ENCODE results near the gene GALR1.
"Not testable (repeated sequence)": the region's sequence is repeated elsewhere in the genome, so short reads cannot be mapped to it uniquely, and the experiment has no call there.

The GALR1 gene
- total RNA-seq, result 0 reads per million in 3 experiments

GRCh38 chr18:77249569-77250500 is at the start of gene GALR1:
GALR1 (plus strand) TSS chr18:77249848; CDS start chr18:77250549, 701 bp downstream.
- no peak for DNase-seq

GRCh38 chr18:77201506-77201905 is 48.1 kb upstream of the GALR1 start:
- DNase-seq, result no peak

DNA sequence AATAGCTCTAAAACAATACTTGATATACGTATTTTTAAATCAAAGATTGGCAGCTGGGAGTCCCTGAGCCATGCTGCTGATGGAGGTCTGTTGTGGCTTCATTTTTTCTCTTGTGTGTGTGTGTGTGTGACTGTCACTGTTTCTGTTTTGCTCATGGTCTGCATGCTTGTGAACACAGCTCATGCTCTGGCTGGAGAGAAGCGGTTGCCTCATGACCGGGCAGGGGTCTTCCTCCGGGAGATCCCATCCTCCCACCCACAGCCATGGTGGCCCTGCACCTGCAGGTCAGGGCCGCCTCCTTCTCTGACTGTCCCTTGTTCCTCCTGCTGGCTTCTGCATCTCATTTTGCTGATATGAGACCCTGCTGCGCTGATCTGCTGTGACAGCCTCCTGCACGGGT is 47.3 kb upstream of the GALR1 start:
- DNase-seq, result no peak

DNA sequence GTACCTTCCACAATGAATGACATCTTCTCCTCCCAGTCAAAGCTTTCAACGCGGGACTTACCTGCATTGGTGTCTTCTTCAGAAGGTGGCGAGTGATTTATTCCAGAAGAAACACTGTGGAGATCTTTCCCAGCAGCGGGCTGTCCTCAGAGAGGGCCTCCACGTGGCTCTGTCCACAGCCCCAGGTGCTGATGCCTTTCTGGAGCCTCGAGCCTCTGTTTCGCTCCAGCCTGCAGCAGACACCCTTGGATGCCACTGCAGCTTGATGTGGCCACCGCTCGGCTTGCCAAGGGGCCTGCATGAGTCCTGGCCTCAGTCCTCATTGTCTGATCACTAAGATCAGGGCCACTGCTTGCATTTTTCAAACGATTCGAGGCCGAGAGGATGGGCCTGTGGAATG is 46.6 kb upstream of the GALR1 start:
- no peak for DNase-seq

GRCh38 chr18:77203851-77204250 is 45.8 kb upstream of the GALR1 start:
- DNase-seq, result no peak

- DNase-seq, result no peak
These were observed 43.9 kb upstream of the GALR1 start for GRCh38 chr18:77205769-77206168.

- no peak for DNase-seq
These were observed 42.8 kb upstream of the GALR1 start for GRCh38 chr18:77206676-77207374.

DNA sequence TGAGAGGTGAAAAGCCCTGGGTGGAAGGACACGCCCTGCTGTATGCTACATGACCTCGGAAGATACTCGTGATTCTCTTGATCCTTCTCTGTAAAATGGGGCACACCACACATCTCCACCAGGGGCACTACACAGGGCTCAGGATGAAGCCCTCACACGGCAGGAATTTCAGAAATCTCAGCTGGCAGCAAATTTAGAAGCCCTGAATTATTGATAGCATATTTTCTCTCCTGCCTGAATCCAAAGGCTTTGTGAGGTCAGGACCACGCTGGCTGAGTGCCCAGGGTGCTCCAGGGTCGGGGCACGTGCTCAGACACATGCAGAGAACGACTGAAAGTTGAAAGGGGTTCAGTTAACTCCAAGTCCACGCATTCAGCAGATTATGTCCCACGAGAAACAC is 42.1 kb upstream of the GALR1 start:
- DNase-seq, result peak; percentile 61

DNA sequence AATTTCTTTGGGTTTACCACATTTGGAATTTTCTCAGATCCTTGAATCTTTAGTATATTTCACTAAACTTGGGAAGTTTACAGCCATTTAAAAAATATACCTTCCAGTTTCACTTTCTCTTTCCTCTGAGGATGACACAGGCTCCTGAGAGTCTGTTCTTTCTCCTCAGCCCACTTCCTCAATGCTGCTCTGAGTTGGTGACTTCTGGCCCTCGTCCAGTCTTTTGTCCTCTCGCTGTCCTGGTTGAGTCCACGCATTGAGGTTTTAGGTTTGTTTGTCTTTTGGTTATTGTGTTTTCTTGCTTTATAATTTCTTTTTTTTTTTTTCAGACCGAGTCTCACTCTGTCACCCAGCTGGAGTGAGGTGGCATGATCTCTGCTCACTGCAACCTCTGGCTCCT is 40.7 kb upstream of the GALR1 start:
- peak; percentile 47 for DNase-seq

DNA sequence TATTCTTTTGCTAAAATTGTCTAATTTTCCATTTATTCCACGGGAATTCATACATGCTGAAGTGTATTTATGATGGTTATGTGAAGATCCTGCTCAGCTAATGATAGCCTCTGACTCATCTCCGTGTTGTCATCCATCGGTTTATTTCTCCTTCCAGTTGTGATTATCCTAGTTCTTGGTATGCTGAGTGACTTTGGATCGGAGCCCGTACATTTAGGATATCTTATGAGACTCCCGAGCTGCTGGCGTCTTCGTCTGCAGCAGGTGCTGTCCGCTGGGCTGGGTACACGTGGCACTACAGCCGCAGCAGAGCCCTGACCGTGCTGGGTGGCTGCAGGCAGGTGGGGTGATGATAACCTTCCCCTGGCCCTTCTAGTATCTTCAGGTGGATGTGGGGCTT is 40.1 kb upstream of the GALR1 start:
- no peak for DNase-seq

DNA sequence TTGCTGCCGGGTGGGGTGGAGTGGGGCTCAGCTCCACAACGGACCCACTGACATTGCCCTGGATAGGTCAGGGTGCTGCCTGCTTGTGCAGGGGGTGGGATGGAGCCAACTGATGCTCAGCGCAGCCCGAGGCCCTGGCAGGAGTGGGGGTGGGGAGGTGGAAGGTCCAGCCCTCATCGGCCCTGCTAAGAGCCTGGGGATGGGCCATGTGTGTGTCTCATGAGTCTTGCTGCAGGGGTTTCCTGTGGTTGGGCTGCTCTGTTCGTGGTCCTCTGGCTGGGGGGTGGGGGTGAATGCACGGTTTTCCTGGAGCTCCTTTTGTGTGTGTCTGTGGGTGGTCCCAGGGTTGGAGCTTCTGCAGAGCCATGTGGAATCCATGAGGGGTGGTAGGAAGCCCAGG is 39.4 kb upstream of the GALR1 start:
- DNase-seq, result no peak

DNA sequence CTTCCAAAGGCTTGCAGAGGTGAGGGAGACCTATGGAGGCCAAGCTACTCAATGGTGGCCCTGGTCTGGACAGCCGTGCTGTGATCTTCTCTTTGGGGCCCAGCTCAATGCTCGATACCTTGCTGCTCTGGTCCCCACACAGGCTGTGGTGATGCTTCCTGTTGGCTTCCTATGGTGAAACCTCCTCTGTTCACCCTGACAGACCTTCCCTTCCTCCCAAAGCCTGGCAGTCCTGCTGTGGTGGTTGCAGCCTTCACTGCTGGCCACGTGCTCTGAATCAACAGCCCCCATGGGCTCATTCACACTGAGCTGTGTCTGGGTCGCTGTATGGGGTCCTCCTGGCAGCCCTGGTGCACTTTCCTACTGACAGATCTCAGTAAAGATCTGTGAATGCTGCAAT is 31.0 kb upstream of the GALR1 start:
- DNase-seq, result no peak

DNA sequence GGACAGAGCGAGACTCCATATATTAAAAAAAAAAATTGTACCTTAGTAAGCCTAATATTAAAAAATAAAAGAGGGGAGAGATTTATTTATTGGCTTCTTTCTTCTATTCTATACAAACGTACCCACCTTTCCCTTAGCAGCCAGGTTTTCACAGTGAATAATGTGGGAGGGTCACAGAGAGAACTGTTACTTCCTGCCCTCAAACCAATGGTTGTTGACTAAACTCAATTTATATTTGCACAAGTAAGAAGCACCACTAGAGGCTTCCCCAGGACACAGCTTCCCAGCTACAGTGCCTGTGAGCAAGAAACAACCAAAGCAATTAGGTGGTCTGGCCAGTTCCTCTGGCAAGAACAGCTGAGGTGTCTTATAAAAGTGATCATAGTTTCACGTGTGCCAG is 28.9 kb upstream of the GALR1 start:
- DNase-seq, result no peak

DNA sequence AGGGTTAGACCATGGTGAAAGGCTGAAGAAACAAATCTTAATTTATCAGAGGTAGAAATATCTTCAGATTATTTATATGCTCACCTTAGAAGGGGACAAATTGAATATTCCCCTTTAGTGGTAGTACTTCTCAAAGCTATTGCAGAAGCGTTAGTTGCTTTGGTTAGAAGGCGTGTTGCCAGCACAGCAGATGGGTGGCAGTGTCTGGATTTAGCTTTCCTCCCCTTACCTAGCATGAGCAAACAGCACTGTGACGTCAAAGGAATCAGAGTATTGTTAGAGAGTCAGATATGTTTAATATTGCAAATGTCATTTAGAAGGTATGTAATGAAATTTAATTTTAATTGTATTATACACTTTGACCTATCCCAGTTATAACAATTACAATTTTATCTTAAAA is 27.2 kb upstream of the GALR1 start:
- no peak for DNase-seq

DNA sequence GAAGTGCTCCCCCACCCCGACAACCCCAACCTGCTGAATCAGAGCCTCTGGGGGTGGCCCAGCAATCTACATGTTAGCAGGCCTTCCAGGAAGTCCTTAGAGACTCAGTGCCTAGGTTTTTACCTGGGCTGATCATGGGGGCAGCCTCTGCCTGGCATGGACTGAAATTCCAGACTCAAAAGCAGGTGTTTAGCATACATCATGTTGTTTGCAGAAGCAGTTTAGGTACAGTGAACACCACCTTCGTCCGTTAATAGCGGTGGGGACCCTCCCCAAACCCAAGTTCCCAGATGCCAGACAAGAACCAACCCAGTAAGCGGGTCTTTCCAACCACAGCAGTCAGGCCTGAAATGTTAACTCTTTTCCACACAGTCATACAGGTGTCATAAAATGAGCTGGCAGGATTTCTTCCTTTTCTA is 26.4 kb upstream of the GALR1 start:
- DNase-seq, result no peak

GRCh38 chr18:77223653-77224052 is 26.0 kb upstream of the GALR1 start:
- DNase-seq, result no peak

DNA sequence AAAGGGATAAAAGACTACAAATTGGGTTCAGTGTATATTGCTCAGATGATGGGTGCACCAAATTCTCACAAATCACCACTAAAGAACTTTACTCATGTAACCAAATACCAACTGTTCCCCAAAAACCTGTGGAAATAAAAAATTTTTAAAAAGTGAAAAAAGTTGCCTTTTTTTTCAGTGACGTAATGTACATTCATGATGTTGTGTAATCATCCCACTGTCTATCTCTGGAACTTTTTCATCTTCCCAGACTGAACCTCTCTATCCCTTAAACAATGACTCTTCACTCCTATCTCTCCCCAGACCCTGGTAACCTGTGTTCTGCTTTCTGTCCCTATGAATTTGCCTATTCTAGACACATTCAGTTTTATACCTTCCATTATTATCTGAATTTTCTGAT is 19.0 kb upstream of the GALR1 start:
- no peak for DNase-seq

DNA sequence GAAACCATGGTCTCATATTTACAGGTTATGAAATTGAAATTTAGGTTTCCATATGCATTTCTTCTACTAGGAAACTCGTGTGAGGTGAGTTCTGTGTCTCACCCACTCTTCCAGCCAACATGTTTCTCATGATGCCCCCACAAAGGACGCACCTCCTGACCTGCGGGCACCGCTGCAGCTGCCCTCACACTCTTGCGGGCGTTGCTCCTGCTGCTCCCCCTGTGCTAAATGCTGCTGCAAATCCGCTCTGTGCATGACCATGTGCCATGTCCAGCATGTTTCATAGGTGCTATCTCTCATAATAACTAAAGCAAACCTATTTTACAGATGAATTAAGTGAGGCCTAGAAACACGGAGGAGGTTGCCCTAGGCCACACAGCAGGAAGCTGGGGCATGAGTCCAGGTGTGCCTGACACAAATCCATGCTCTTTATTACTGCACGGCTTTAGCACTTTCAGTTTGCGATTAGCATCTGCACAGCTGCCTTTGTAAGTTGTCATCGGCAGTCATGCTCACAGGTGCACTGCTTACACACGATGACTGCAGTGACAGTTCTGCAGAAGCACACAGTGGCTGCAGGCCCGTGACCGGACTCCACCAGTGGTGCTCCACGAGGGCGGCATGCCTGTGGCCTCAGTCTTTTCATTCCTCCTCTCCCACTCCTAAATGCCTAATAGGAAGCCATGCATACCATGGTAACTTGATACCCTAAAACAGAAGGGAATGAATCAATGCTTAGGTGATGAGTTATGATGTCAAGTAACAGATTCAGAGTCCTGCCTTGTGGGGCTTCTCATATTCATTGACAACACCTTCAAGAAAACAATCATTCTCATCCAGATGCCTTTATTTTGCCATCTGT is 14.9 kb upstream of the GALR1 start:
- DNase-seq, result no peak

DNA sequence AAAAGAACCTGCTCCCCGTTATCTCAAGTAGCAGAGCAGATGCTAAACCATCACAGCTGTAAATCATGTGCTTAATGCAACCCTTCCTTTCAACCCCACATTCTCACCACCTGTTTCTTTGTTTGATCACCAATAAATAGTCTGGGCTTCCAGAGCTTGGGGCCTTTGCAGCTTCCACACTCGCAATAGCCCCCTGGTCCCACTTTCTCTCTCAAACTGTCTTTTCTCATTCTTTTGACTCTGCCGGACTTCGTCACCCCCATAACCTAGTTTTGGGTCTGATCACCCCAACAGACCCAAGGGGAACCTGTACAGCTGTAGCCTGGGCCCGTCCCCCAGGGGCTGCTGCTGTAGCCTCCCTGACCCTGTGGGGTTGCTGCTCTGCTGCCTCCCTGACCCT is 10.4 kb upstream of the GALR1 start:
- DNase-seq, result not testable (repeated sequence)

DNA sequence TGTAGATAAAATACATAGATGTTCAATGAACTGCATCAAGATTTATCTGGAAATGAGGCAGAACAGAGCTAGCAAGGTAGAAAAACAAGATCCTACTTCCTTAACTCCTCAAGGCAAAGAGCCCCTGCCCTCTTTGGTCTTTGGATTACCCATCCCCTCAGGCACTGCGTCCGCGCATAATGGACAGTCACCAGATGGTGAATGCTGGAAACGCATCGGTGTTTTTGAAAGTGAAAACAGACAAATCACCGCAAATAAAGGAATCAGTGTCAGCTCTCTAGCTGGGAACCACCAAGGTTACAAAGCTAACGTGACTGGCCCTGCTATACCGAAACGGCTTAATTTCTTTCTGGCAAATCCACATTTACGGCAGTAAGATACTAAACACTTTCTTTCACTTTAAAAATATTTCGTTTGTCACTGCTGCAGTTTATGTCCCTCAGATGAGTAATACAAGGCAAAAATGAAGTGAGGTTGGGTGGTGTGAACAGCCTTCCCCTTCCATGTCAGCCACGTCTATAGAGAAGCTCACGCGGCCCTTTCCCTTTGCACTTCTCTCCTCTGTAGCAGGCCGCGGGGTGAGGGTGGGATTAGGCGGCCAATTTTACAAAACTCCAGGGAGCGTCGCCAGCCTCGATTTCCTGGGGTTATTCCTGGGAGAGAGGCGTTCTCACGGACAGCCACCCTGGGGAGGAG is 627 bp upstream of the GALR1 start:
- DNase-seq, result no peak

GRCh38 chr18:77250501-77250925 is 865 bp downstream of the GALR1 start:
- DNase-seq, result no peak

DNA sequence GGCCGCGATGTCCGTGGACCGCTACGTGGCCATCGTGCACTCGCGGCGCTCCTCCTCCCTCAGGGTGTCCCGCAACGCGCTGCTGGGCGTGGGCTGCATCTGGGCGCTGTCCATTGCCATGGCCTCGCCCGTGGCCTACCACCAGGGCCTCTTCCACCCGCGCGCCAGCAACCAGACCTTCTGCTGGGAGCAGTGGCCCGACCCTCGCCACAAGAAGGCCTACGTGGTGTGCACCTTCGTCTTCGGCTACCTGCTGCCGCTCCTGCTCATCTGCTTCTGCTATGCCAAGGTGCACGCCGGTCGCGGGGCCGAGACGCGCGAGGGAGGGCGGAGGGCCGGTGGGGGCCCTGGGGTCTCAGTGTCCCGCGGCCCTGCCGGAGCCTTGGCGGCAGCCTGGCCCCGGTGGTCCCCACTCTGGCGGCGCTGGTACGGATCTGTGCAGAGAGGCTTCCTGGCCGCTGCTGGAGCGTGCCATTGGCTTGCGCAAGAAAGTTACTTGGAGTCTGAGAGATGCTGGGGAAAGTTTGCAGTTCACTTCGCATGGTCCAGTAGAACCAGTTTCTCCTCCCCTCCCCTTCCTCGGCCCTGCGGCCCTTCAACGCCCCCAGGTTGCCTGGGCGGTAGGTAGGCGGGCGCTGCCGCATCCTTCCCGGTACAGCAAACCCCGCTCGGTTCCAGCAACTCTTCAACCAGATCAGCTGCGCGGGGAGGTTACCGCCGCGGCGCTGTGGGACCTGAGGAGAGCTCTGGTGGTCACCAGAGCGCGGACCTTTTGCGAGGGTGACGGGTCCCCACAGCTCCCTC is 1.5 kb downstream of the GALR1 start:
- DNase-seq, result no peak

Measured in central memory CD4-positive, alpha-beta T cell (primary cell).